Astrocyte of the spinal cord (primary cell): ENCODE results near the gene FN1.
"Not testable (repeated sequence)": the region's sequence is repeated elsewhere in the genome, so short reads cannot be mapped to it uniquely, and the experiment has no call there.

Source experiments
- DNase-seq: peaks from one replicate; pipeline ENCODE4 v3.0.0; 2011; ENCODE audit warnings: low read depth, low spot score
- H3K4me3 ChIP-seq: 2 replicates; pipeline ENCODE4 v1.5.1; 2011; ENCODE audit warnings: low read depth, mild to moderate bottlenecking, low read length, moderate library complexity
- in situ Hi-C: cut with HindIII; loops from 2 replicates; pipeline ENCODE4 v1.10.0; 2017; ENCODE audit warnings: low sequenced_read_pairs
- TF ChIP-seq, protein P1 (sequence below): IDR thresholded peaks from 2 replicates; pipeline ENCODE4 v1.5.1; 2012; ENCODE audit warnings: low read depth, mild to moderate bottlenecking, low read length, inconsistent platforms

Gene FN1

DNA sequence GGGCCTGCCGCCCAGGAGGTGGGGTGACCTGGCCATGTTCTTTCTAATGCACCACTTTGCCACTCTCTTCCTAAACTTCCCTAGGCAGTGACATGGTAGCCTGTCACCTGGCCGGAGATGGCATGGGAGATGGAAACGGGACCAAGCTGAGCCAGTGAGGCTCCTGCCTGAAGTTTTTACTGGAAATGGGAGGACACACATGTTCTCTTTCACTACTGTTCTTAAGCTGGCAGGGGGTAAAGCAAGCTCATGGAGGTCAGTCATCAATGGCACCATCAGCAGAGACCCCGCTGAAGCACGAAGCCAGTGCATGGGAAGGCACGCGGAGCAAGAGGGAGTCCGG lies 73.3 kb downstream of the FN1 start:
- in situ Hi-C loops = no loop called here
- DNase-seq = peak; percentile 23
- no peak overlapping the region for H3K4me3 ChIP-seq
- TF ChIP-seq, protein P1, sequence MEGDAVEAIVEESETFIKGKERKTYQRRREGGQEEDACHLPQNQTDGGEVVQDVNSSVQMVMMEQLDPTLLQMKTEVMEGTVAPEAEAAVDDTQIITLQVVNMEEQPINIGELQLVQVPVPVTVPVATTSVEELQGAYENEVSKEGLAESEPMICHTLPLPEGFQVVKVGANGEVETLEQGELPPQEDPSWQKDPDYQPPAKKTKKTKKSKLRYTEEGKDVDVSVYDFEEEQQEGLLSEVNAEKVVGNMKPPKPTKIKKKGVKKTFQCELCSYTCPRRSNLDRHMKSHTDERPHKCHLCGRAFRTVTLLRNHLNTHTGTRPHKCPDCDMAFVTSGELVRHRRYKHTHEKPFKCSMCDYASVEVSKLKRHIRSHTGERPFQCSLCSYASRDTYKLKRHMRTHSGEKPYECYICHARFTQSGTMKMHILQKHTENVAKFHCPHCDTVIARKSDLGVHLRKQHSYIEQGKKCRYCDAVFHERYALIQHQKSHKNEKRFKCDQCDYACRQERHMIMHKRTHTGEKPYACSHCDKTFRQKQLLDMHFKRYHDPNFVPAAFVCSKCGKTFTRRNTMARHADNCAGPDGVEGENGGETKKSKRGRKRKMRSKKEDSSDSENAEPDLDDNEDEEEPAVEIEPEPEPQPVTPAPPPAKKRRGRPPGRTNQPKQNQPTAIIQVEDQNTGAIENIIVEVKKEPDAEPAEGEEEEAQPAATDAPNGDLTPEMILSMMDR = no peak

DNA sequence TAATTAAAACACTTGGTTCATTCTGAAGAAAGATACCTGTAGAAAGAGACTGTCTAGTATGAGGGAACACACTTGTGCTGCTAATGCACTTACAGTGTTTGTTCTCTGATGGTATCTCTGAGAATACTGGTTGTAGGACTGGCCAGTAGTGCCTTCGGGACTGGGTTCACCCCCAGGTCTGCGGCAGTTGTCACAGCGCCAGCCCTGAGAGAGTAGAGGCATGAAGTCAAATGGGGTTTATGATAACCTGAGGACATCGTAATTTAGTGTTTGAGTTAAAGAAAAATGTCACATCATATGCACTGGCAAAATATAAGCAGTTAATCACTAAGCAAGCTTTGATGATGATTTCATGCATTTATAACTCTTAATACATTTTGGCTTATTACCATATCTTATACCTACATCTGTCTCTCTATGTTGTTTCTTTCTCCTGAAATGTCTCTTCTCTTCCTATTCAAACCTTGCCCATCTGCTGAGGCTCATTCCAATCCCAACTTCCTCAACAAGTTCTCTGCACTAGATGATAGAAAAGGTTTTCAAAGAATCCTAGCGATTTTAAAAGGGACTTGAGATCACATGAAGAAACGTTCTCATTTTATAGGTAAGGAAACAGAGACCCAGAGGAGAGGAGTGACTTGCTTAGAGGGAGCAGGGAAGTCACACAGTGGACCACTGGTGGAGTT lies 73.8 kb downstream of the FN1 start:
- TF ChIP-seq, protein P1 = no peak
- in situ Hi-C loops = no loop called here
- H3K4me3 ChIP-seq = no peak overlapping the region
- peak; percentile 35 for DNase-seq

DNA sequence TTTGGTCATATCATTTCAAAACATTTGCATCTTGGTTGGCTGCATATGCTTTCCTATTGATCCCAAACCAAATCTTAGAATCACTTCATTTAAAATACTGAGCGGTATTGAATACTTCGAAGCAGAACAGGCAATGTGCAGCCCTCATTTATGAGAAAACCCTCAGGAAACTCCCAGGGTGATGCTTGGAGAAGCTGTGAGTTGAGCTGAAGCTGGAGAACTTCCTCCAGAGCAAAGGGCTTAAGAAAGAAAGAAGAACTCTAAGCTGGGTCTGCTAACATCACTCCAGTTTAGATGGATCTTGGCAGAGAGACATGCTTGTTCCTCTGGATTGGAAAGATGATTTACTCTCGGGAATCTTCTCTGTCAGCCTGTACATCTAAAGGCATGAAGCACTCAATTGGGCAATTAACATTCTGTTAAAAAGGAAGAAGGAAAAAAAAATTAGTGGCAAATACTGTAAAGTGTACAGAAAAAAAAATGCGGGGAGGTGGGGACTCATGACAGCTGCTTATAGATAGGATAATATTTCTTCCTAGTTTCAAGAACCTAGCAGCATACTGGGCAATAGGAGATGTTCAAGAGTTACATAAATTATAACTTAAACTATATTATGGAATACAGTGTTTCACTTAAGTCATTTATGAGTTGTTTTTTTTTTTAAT lies 74.5 kb downstream of the FN1 start:
- no peak overlapping the region for H3K4me3 ChIP-seq
- peak; percentile 32 for DNase-seq
- TF ChIP-seq, protein P1 = no peak
- in situ Hi-C loops = no loop called here

DNA sequence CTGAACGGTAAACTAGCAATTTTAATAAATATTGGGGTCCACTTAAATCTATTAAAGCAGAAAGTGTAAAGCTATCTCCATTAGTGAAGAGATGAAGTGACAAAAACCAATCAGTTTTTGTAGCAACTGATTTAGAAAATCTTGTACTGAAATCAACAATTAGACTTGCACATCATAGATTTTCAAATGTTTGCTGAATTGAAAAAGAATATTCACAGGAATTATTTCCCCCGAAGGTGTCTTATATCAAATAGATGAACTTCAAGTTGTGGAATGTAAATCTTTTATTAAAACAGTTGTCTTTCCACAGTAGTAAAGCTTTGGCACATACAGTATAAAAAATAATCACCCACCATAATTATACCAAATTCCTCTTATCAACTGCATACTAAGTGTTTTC lies 75.3 kb downstream of the FN1 start:
- peak; percentile 15 for DNase-seq
- TF ChIP-seq, protein P1 = no peak
- H3K4me3 ChIP-seq = no peak overlapping the region
- in situ Hi-C loops = no loop called here

DNA sequence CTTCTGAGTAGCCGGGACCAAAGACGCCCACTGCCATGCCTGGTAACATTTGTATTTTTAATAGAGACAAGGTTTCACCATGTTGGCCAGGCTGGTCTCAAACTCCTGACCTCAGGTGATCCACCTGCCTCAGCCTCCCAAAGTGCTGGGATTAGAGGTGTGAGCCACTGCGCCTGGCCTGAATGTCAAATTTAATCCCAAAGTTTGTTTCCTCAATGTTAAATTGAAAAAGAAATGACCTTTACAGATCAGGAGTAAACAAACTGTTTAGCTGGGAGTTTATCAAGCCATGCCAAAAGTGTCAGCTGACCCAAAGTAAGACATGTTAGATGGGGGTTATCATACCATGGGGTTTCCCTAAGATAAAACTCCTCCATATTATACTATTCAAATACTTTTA lies 75.8 kb downstream of the FN1 start:
- in situ Hi-C loops, H3K4me3 ChIP-seq: not testable (repeated sequence)
- DNase-seq = peak; percentile 15

DNA sequence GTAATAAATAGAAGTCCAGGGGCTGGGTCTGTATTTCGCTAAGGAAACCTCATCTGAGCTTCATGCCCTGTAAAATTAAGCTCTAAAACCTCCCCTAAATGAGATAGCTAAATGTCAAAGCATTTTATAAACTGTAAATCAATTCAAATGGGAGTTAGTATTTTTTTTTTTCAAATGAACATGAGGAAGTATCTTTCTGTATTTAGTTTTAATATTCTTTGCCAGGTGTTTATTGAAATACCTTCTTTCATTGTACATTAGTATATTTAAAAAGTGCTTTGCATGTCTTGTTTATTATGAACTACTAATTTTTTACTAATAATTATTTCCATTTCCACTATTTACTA lies 76.3 kb downstream of the FN1 start:
- no peak overlapping the region for H3K4me3 ChIP-seq
- TF ChIP-seq, protein P1 = no peak
- in situ Hi-C loops = no loop called here
- no peak for DNase-seq

DNA sequence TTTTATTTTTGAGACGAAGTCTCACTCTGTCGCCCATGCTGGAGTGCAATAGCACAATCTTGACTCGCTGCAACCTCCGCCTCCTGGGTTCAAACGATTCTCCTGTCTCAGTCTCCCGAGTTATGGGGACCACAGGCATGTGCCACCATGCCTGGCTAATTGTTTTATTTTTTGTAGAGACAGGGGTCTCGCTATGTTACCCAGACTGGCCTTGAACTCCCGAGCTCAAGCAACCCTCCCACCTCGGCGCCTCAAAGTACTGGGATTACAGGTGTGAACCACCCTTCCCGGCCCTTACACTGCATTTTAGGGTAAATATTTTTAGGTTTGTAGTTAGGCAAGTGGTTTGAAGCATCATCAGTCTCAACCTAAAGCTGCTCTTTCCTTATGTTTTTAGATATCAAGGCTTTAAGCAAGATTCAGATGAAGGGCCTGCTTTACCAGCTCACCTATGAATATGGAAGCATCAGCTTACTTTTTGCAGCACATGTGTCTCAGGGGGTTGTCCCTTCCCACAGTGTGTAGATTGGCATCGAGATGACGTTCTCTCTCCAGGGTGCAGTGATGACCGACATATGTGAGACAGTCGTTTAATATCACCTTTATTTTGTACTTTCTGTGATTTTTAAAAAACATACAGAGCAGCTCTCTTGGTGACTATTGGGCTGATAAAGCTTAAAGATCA lies 76.8 kb downstream of the FN1 start:
- TF ChIP-seq, protein P1 = no peak
- no peak overlapping the region for H3K4me3 ChIP-seq
- peak; percentile 54 for DNase-seq
- in situ Hi-C loops = no loop called here
